ENCODE data around the gene SREK1IP1. TPM values are rescaled to one million over a fixed set of nuclear protein-coding genes. Genes with fewer than 3 reads are reported as not detected.

SREK1IP1 gene
- 8.1 to 9.7 TPM (median 9.5 TPM) in 5 replicates for total RNA-seq (2022; extraction: Qiagen RNA extraction)

DNA sequence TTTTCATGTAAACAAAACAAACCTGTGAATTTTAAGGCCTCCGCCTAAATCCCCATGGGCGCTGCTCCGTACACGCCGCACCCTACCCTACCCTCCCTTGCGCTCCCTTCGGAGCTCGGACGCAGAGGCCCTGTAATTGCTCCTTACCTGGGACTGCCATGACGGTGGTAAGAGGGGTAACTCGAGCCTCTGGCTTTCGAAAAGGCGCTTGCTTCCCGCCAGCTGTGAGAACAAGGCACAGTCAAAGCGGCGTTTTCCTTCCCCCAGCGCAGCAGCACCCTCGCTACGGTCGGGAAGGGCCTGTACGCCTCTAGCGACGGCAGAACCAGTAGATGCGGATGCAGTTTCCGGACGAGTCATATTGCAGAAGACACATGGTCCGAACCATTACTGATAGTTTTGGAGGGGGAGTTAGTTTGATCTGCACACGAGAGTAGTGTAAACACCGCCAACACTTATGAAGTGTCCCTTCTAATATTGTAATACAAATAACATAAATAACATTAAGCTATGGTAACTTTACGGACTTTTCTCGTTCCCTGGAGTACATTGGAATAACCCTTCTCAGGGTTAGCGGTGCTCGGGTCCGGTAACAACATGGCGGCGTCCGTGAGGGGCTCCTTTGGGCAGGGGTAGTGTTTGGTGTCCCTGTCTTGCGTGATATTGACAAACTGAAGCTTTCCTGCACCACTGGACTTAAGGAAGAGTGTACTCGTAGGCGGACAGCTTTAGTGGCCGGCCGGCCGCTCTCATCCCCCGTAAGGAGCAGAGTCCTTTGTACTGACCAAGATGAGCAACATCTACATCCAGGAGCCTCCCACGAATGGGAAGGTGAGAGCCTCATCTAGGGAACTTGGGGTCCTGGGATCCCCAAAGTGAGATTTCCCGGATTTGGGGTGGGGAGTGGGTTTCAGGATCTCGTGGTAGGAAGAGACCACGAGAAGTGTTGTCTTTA lies at the start of gene SREK1IP1, which contains the start of gene CWC27:
TSS of gene SREK1IP1 (minus strand) at position 334 of the 955 bp plus-strand sequence. CDS start at position 160, 174 bp downstream.
TSS of gene CWC27 (plus strand) at position 573 of the 955 bp plus-strand sequence. CDS start at position 790, 217 bp downstream.

GRCh38 chr5:64690417-64691151 lies 77.9 kb downstream of the SREK1IP1 start, which contains the start of gene SHISAL2B:
TSS of gene SHISAL2B (plus strand) at chr5:64690503. CDS start at chr5:64690624, 121 bp downstream.

Other genes starting within 250 kb of the SREK1IP1 start
- not detected in 5 replicates for gene SHISAL2B, start 78.2 kb downstream of the SREK1IP1 start, total RNA-seq (2022; extraction: Qiagen RNA extraction)
- gene CWC27, start 239 bp upstream of the SREK1IP1 start, total RNA-seq (2022; extraction: Qiagen RNA extraction): 13.0 to 16.2 TPM (median 13.3 TPM) in 5 replicates

Measured in A549 treated with Mapracorat at 1 μM for 4 hours (cell line).